Mucosa of gallbladder (tissue), 1 donor: ENCODE measurements around the gene PRSS1. TPM values are rescaled to one million over a fixed set of nuclear protein-coding genes. Genes with fewer than 3 reads are reported as not detected.
"Not testable (repeated sequence)": the region's sequence is repeated elsewhere in the genome, so short reads cannot be mapped to it uniquely, and the experiment has no call there.

Experiments
- DNase-seq: peaks from one replicate; pipeline ENCODE4 v3.0.0-alpha.2; 2020; ENCODE audit warnings: low spot score
- total RNA-seq: library from RNA; stranded (reverse); gene quantifications from one replicate; pipeline ENCODE4 v1.2.1, GENCODE V29; 2021
- donor health status: DM: no; HTN: no; CAD: no.

PRSS1 gene
- 30.7 TPM for total RNA-seq

- no peak for DNase-seq
Measured at GRCh38 chr7:142749218-142749993, at the start of gene PRSS1. PRSS1 (plus strand) TSS chr7:142749472; CDS start chr7:142749485, 13 bp downstream.

- not testable (repeated sequence) for DNase-seq
Measured at GRCh38 chr7:142700935-142701334, 48.3 kb upstream of the PRSS1 start.

- no peak for DNase-seq
Measured at GRCh38 chr7:142703655-142704305, 45.5 kb upstream of the PRSS1 start.

GRCh38 chr7:142708726-142709125, 40.5 kb upstream of the PRSS1 start:
- not testable (repeated sequence) for DNase-seq

GRCh38 chr7:142709921-142710320, 39.4 kb upstream of the PRSS1 start:
- no peak for DNase-seq

- DNase-seq = no peak
Measured at GRCh38 chr7:142711196-142711595, 38.1 kb upstream of the PRSS1 start.

GRCh38 chr7:142711746-142712616, 37.3 kb upstream of the PRSS1 start:
- no peak for DNase-seq

- no peak for DNase-seq
Measured at GRCh38 chr7:142712617-142712957, 36.7 kb upstream of the PRSS1 start.

- no peak for DNase-seq
Measured at GRCh38 chr7:142714375-142714774, 34.9 kb upstream of the PRSS1 start.

- no peak for DNase-seq
Measured at GRCh38 chr7:142716596-142716995, 32.7 kb upstream of the PRSS1 start.

GRCh38 chr7:142717453-142717852, 31.8 kb upstream of the PRSS1 start:
- DNase-seq = no peak

- no peak for DNase-seq
Measured at GRCh38 chr7:142718313-142718712, 31.0 kb upstream of the PRSS1 start.

GRCh38 chr7:142720172-142720773, 29.0 kb upstream of the PRSS1 start:
- DNase-seq = no peak

GRCh38 chr7:142720986-142721385, 28.3 kb upstream of the PRSS1 start:
- DNase-seq = no peak

- no peak for DNase-seq
Measured at GRCh38 chr7:142722248-142722794, 27.0 kb upstream of the PRSS1 start.

GRCh38 chr7:142733271-142733670, 16.0 kb upstream of the PRSS1 start:
- no peak for DNase-seq

- DNase-seq = no peak
Measured at GRCh38 chr7:142739923-142740492, 9.3 kb upstream of the PRSS1 start.

GRCh38 chr7:142740786-142741185, 8.5 kb upstream of the PRSS1 start:
- DNase-seq = no peak

GRCh38 chr7:142741932-142742331, 7.3 kb upstream of the PRSS1 start:
- not testable (repeated sequence) for DNase-seq

- DNase-seq = no peak
Measured at GRCh38 chr7:142745091-142745635, 4.1 kb upstream of the PRSS1 start.

GRCh38 chr7:142745745-142746144, 3.5 kb upstream of the PRSS1 start:
- no peak for DNase-seq
